CD4-positive, alpha-beta T cell treated with Interleukin-10 for 1 hour (primary cell): ENCODE data around the gene SMU1.
"Not testable (repeated sequence)": the region's sequence is repeated elsewhere in the genome, so short reads cannot be mapped to it uniquely, and the experiment has no call there.

Experiments used
- DNase-seq: peaks from one replicate; pipeline ENCODE4 v3.0.0-alpha.2; 2020

Gene SMU1

DNA sequence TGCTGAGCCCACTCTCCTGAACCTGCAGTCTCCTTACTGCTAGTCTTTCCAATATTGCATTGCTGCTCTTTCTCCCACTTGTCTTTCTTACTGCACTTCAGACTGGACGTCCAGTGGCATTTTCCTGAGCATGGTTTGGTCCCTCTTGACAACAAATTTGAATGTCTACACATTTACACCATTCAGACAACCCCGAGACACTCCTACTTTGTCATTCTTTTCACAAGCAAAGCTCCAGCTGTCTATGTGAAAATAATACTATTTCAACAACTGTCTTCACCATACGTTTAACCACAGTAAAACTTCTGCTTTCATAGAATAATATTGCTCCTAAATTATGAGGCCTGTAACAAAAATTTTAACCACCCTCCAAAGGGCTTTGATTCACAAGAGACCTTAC, 64.6 kb downstream of the SMU1 start:
- no peak for DNase-seq

DNA sequence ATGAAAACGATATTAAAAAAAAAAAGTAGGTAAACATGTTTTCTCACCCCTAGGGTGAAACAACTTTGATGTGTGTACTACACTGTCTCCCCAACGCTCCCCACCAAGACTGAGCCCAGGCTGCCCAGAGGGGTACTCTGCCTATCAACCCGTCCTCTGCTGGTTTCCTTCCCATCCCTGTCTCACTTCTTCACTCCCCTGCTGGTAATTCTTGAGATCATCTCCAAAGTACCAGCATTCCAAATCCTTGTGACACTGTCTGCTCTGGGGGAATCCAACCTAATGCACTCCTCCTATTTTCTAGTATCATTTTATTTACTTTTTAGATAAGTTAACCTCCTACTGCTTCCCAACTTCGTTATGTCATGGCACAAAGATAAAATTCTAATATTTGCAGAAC, 68.7 kb downstream of the SMU1 start:
- DNase-seq: no peak

DNA sequence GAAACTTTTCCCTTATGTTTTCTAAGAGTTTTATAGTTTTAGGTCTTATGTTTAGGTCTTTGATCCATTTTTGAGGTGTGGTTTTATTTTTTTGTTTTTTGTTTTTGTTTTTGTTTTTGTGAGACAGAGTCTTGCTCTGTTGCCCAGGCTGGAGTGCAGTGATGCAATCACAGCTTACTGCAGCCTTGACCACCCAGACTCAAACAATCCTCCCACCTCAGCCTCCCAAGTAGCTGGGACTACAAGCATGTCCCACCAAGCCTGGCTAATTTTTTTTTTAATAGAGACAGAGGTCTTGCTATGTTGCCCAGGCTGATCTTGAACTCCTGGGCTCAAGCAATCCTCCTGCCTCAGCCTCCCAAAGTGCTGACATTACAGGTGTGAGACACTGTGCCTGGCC, 71.1 kb downstream of the SMU1 start:
- DNase-seq: not testable (repeated sequence)

DNA sequence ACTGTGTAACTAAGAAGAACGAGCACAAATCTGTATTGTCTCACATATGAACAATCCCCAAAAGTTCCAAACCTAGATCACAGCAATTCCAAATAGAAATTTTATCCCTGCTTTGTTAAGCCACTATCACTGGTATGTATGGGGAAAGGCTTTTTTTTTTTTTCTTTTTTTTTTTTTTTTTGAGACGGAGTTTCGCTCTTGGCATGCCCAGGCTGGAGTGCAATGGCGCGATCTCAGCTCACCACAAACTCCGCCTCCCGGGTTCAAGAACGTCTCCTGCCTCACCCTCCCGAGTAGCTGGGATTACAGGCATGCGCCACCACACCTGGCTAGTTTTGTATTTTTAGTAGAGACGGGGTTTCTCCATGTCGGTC, 75.8 kb downstream of the SMU1 start:
- DNase-seq: peak; percentile 44

DNA sequence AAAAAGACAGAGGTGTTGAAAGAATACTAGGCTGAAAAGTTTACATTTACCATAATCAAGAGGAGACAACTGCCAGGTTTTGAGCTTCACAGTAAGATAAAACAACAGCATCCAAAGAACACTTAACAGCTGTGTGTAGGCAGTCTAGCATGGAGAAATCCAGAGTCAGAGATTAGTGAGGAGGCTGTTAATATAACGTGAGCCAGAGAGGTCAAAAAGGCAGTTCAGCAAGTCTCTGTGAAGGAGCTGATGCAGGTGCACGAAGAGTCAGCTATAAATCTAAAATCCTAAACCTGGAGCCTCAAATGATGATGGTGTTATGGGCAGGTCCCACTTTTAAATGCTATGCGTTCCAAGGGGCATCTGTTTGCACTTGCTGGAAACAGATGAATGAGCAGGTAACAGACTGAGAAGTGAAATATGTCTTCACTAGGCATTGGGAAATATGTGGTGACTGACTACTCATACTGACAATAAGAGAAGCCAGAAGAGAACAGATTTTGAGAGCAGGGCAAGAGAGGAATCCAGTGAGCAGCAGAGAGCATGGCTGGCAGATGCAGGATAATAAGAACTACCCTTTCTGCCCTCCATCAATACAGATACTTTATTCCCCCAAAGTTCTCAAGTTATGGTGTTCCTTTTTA, 83.8 kb downstream of the SMU1 start:
- DNase-seq: no peak

DNA sequence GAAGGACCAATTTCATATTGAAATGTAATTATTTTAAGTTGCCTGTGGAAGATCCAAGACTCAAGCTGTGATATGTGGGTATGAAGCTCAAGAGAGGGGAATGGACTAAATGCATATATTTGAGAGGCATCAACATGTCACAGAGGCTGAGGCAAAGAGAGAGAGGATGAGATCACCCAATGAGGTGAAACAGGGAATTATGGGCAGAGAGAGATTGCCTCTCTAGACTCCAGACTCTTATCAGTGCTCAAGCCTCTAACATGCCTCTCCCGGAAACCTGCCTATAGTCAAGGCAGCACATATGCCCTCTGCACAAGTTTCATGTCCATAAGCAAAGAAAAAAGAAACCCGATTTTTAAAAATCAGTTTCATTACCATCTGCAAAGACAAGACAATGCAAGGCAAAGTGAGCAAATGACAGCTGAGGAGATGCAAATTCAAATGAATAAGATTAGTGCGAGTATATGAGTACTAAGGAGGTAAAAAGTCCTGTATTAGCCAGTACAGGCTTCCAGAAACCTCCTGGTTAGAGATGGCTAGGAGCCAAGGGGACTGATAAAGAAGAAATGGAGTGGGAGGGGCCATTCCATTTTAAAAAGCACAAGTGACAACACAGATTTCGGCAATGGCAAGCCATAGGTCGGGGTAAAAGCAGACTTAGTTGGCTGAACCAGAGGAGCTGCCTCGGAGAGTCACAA, 84.4 kb downstream of the SMU1 start:
- no peak for DNase-seq
